Middle frontal gyrus (tissue), 1 donor: Measurements from ENCODE around the gene DAGLA.

ENCODE experiments used
- DNase-seq: peaks from one replicate; pipeline ENCODE4 v3.0.0-alpha.2; 2015; ENCODE audit warnings: low spot score; ENCODE audit errors: extremely low spot score

DAGLA gene

DNA sequence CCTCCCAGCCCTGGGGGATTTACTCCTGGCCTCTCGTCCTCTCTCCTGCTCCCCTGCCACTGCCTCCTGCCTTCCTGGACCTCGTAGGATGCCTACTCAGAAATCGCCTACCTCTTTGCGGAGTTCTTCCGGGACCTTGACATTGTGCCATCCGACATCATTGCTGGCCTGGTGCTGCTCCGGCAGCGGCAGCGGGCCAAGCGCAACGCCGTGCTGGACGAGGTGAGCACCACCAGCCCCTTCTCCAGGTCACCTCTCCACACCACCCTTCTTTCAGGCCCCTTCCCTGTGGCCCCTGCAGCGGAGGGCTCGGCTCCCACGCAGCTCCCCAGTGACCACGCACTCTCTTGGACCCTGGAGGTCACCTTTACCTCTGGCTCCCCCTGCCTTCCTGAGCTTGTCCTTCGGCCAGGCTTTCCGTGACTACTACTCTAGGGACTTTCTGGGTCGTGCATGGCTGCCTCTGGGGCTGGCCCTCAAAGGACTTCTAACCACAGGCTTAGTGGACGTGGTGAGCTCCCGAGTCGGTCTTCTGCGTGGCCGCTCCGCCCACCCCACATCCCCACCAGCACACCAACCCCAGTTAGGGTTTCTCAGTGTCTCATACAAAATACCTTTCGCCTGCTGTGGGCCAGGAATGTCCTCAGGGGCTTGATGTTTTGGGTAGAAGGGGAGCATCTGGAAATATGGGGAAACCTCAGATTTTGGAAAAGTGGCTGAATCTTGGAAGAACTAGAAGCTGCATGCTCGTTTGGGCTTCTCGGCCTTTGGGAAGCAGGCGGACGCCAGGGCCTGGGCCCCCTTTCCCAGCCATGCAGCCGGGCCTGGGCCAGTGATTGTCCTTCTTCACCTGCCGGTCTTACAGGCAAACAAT, 48.1 kb downstream of the DAGLA start:
- no peak for DNase-seq

DNA sequence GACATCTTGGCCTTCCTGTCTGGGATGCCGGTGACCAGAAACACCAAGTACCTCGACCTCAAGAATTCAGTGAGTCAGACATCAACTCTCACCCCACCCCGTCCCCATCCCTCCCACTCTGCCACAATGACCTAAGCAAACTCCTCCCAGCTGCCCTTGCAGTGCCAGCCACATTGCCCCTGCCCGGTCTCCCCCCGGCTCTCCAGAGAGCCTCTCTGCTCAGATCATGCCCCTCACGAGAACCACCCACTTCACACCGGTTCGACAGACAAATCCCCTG, 48.7 kb downstream of the DAGLA start:
- DNase-seq = no peak

DNA sequence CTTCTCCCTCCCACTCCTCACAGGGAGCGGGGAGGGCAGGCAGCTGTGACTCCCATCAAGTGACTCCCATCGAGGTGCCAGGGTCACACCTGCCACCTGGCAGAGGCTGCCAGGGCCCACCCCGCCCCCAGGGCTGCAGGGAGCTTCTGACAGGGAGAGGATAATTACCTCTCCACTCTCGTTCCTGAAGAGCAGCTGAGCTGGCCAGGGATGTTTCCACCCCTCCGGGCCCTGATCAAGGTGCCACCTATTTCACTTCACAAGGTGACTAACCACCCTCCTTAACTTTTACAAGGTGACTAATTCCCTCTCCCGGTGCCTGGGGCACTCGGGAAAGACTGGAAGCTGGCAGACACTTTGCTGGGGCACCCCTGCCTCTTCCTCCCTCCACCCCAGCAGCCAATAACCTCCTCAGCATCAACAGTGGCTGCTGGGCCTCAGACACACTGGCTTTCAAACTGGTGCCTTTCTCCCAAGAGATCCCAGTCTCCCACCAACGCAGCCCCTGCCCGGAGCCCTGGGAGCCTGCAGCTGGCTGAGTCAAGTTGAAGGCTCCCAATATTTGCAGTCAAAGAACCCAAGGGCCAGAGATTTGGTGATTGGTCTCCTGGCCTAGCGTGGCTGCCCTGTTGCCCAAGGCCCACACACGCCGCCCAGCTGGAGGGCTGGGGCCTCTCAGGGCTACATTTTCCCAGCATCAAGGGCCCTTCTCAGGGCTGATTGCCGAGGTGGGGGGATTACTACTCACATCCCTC, 50.2 kb downstream of the DAGLA start:
- DNase-seq = no peak

GRCh38 chr11:61731211-61731951, 51.2 kb downstream of the DAGLA start:
- no peak for DNase-seq

GRCh38 chr11:61731952-61732675, 51.9 kb downstream of the DAGLA start:
- no peak for DNase-seq

- DNase-seq = no peak
Measured at GRCh38 chr11:61732705-61733104, 52.5 kb downstream of the DAGLA start.

DNA sequence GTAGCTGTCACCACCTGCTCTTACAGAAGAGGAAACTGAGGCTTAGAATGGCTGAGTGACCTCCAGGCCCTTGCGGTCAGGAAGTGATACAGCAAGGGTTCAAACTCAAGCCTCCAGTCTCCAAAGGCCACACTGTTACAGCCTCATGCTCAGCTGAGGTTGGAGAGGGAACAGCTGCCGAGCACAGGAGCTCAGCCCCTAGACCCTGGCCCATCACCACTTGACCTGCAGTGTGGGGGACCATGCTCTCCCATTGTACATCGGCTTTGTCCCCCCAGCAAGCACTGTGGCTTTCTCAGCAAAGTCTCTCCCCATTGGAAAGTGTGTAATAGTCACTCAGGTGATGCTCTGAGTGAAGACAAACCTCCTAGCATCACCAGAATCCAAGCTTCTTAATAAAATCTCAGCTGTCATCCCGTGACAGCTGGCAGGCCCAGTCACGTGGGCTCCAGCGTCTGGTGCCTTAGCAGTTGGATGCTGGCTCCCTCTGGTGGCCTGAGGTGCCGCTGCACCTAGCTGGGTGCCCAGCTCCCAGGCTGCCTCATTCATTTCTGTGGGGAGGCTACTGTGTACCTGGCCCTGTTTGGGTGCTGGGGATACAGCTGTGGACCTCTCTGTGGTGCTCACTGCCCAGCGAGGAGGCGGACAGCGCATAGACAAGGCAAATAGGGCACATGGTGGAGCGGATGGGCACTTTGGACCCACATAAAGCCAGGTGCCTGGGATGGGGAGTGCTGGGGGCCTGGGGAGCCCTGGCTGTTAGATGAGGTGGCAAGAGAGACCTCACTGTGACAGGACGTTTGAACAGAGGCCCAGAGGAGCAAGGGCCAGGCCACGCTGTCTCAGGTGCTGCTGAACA, 53.2 kb downstream of the DAGLA start:
- DNase-seq = peak; percentile 87

- no peak for DNase-seq
Measured at GRCh38 chr11:61734767-61735166, 54.6 kb downstream of the DAGLA start.

GRCh38 chr11:61735391-61735790, 55.2 kb downstream of the DAGLA start:
- no peak for DNase-seq

GRCh38 chr11:61736310-61736709, 56.1 kb downstream of the DAGLA start:
- no peak for DNase-seq

DNA sequence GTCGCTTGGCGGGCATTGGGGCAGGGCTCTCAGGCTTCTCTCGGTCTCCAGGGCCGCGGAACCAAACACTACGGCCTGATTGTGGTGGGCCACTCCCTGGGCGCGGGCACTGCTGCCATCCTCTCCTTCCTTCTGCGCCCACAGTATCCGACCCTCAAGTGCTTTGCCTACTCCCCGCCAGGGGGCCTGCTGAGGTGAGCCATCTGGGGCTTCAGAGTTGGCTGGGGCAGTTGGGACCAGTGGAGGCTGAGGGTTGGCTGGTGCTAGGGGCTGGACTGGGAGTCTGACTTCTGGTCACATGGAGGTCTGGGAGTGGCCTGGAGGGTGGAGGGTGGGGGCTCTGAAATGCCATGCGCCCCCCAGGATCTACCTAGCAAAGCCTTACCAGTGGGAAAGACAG, 56.9 kb downstream of the DAGLA start:
- DNase-seq = no peak

DNA sequence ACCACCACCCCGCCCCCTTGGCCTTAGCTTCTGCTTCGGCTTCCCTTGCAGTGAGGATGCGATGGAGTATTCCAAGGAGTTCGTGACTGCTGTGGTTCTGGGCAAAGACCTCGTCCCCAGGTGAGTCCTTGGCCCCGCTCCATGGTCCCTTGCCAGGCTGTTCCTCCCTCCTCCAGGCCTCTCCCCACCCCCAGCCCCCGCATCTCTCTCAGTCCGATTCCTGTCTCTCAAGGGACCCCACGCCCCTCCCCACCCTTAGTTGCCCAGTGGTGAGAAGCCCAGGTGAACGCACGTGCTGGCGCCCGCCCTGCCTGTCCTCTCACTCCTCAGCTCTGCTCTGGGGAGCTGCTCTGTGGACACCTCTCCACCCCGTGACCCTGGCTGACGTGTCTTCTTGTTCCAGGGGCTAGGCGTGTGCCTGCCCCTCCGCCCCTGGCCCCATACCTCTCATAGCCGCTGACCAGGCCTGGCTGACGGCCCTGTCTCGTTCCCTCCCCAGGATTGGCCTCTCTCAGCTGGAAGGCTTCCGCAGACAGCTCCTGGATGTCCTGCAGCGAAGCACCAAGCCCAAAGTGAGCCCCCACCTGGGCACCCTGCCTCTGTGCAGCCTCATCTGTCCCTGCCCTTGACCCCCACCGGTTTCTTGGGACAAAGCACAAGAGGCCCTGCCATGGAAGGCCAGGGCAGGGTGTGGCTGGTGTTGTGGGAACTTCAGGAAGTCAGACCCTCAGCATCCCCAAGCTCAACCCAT, 57.6 kb downstream of the DAGLA start:
- DNase-seq = no peak

DNA sequence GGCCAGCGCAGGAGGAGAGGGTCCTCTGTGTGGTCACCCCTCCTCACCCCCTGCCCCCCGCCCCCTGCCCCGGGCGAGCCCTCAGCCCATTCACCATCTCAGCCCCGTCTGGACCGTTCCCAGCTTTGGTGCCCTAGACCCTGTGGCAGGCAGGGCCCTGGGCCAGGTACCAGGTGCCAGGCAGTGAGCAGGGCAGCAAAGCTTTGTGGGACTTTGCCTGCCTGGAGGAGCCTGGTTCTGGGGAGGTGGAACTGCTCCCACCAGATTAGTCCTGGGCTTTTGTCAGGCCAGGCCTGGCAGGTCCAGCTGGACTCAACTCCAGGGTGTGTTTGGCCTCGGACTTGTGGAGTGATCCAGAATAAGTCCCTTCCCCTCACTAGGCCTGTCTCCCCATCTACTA, 58.6 kb downstream of the DAGLA start:
- DNase-seq = no peak

GRCh38 chr11:61739413-61739812, 59.2 kb downstream of the DAGLA start:
- DNase-seq = no peak

DNA sequence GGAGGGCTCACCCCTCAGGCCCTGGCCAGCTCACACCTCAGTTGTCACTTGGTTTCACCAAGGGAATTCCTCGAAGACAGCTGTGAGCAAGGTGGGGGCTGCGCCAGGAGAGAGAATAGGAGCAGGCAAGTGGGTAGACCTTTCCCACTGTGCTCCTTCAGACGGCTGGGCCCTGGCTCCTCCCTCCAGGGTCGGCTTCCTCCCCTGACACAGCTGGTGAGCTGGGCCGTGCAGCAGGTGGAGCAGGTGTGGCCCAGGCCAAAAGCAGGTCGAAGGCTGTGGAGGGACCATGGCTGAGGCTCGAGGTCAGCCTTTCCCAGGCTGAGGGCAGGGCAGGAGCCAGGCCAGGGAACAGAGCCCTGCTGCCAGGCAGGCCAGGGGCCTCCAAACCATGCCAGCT, 59.8 kb downstream of the DAGLA start:
- DNase-seq = no peak

- no peak for DNase-seq
Measured at GRCh38 chr11:61742391-61742790, 62.2 kb downstream of the DAGLA start.

DNA sequence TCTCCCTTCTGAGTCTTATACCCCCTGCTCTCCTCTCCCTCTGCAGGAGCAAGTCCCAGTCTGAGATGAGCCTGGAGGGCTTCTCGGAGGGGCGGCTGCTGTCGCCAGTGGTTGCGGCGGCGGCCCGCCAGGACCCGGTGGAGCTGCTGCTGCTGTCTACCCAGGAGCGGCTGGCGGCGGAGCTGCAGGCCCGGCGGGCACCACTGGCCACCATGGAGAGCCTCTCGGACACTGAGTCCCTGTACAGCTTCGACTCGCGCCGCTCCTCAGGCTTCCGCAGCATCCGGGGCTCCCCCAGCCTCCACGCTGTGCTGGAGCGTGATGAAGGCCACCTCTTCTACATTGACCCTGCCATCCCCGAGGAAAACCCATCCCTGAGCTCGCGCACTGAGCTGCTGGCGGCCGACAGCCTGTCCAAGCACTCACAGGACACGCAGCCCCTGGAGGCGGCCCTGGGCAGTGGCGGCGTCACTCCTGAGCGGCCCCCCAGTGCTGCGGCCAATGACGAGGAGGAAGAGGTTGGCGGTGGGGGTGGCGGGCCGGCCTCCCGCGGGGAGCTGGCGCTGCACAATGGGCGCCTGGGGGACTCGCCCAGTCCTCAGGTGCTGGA, 63.4 kb downstream of the DAGLA start:
- no peak for DNase-seq

DNA sequence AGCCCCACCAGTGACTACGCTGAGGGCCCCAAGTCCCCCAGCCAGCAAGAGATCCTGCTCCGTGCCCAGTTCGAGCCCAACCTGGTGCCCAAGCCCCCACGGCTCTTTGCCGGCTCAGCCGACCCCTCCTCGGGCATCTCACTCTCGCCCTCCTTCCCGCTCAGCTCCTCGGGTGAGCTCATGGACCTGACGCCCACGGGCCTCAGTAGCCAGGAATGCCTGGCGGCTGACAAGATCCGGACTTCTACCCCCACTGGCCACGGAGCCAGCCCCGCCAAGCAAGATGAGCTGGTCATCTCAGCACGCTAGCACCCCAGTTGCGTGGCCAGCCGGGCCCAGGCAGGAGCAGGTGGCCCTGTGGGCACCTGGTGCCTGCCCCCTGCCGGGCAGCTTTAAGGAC, 64.0 kb downstream of the DAGLA start:
- DNase-seq = no peak

DNA sequence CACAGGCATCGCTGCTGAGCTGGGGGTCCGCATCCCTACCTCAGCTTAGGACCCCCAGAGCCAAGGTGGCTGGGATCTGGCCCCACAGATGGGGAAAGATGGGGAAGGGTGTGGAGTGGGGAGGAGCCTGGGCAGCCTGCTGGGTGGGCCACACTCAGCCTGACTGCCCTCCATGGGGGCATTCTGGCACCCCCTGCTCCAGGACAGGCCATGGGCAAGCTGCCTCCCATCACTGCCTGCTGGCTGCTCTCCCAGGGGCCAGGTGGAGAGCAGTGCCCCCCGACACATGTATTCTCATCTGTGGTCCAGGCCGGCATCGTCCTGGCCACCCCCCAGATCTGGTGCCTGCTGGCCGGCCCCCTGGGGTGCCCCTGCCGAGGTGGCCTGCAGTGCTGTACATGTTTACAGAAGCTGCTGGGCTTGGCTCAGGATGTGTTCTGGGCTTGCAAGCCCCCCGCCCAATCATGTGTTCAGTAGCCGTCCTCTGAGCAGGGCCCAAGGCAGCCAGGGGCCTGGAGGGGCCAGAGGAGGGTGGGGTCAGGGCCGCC, 64.5 kb downstream of the DAGLA start:
- DNase-seq = no peak
